ENCODE measurements around the gene CNDP1. TPM values are rescaled to one million over a fixed set of nuclear protein-coding genes. Genes with fewer than 3 reads are reported as not detected.

Gene CNDP1
- total and polyA plus RNA-seq, 2 experiments from 2014 or later: not detected

GRCh38 chr18:74624466-74624865 lies 90.2 kb downstream of the CNDP1 start:
- Histone ChIP-seq H3K27ac (no peak overlapping the region), H3K27me3 (no peaks in the 10 kb centered on the region), H3K4me1 (ENCODE audit: low read depth) (no peaks in the 10 kb centered on the region), H3K36me3 (no peaks in the 10 kb centered on the region), H3K4me3 (no peak overlapping the region), H3K9me3 (ENCODE audit: low read depth) (no peaks in the 10 kb centered on the region)
- DNase-seq (ENCODE audit: low read depth in 1 of 2, low spot score in 1 of 2): no peak
- no peak for TF ChIP-seq CTCF (IDR thresholded peaks at IDR 0.05; ENCODE audit: low read depth, low read length)

GRCh38 chr18:74625157-74625556 lies 90.9 kb downstream of the CNDP1 start:
- TF ChIP-seq CTCF (IDR thresholded peaks at IDR 0.05; ENCODE audit: low read depth, low read length): no peak
- Histone ChIP-seq H3K4me3 (no peak overlapping the region), H3K36me3 (no peaks in the 10 kb centered on the region), H3K27ac (no peak overlapping the region), H3K27me3 (no peaks in the 10 kb centered on the region), H3K9me3 (ENCODE audit: low read depth) (no peaks in the 10 kb centered on the region), H3K4me1 (ENCODE audit: low read depth) (no peaks in the 10 kb centered on the region)
- no peak for DNase-seq (ENCODE audit: low read depth in 1 of 2, low spot score in 1 of 2)

DNA sequence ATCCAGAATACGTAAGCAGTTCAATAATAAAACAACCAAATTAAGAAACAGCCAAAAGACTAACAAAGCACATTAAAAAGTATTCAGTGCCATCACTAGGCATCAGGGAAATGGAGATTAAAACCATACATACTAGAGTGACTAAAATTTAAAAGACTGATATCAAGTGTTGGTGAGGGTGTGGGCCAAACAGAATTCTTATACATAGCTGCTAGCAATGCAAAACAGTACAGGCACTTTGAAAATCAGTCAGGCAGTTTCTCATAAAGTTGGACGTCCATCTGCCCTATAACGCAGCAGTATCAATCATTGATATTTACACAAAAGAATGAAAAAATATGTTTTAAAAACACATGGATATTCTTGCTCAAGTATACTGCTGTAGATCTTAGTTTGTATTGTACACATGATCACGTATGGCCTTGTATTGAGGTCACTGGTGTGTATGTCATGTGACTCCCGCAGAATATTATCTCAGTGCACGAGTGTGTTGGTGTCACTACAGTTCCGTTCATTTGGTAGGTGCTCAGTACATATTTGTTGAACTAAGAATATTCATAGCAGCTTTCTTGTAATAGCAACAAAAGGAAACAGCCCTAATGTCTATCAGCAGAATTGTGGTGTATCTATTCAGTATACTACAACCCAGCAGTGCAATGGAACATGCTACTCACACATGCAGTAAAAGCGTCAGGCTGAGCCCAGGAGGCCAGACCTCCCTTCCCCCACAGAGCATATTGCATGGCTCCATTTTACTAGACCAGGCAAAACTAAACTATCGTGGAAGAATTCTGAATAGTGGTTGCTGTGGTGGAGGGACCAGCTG lies 92.0 kb downstream of the CNDP1 start:
- DNase-seq (ENCODE audit: low read depth in 1 of 2, low spot score in 1 of 2): no peak
- no peak overlapping the region for H3K4me3 ChIP-seq
- no peaks in the 10 kb centered on the region for H3K4me1 ChIP-seq (ENCODE audit: low read depth)
- H3K27me3 ChIP-seq: no peaks in the 10 kb centered on the region
- no peaks in the 10 kb centered on the region for H3K36me3 ChIP-seq
- H3K9me3 ChIP-seq (ENCODE audit: low read depth): no peaks in the 10 kb centered on the region
- TF ChIP-seq CTCF (IDR thresholded peaks at IDR 0.05; ENCODE audit: low read depth, low read length): no peak
- H3K27ac ChIP-seq: no peak overlapping the region

GRCh38 chr18:74630804-74631203 lies 96.5 kb downstream of the CNDP1 start:
- Histone ChIP-seq H3K27ac (no peak overlapping the region), H3K4me1 (ENCODE audit: low read depth) (no peaks in the 10 kb centered on the region), H3K9me3 (ENCODE audit: low read depth) (no peaks in the 10 kb centered on the region), H3K36me3 (no peaks in the 10 kb centered on the region), H3K27me3 (no peaks in the 10 kb centered on the region), H3K4me3 (no peak overlapping the region)
- DNase-seq (ENCODE audit: low read depth in 1 of 2, low spot score in 1 of 2): no peak
- TF ChIP-seq CTCF (IDR thresholded peaks at IDR 0.05; ENCODE audit: low read depth, low read length): no peak

DNA sequence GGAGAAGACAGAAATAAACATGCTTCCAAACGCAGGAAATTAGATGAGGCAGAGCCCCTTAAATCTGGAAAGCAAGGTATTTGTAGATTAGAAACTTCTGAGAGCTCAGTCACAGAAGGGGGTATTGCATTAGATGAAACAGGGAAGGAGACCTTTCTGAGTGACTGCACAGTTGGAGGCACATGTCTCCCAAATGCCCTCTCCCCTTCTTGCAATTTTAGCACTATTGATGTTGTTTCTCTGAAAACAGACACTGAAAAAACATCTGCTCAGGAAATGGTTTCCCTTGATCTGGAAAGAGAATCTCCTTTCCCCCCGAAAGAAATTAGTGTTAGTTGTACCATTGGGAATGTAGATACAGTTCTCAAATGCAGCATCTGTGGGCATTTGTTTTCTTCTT lies 96.9 kb downstream of the CNDP1 start:
- H3K4me3 ChIP-seq: no peak overlapping the region
- no peaks in the 10 kb centered on the region for H3K4me1 ChIP-seq (ENCODE audit: low read depth)
- no peak for DNase-seq (ENCODE audit: low read depth in 1 of 2, low spot score in 1 of 2)
- no peaks in the 10 kb centered on the region for H3K36me3 ChIP-seq
- H3K27ac ChIP-seq: no peak overlapping the region
- TF ChIP-seq CTCF (IDR thresholded peaks at IDR 0.05; ENCODE audit: low read depth, low read length): no peak
- no peaks in the 10 kb centered on the region for H3K9me3 ChIP-seq (ENCODE audit: low read depth)
- H3K27me3 ChIP-seq: no peaks in the 10 kb centered on the region

All from cardiac muscle cell (in vitro differentiated cells and primary cell).